Ovary (tissue), 9 donors: Measurements from ENCODE around the gene GLYR1. TPM values are rescaled to one million over a fixed set of nuclear protein-coding genes. Genes with fewer than 3 reads are reported as not detected.

ENCODE experiments used
- DNase-seq, 5 donors: peaks; one replicate each; pipeline ENCODE4 v3.0.0-alpha.2; 2019 to 2020
- H3K27ac ChIP-seq, 2 donors: fragments of 200-600 bp; one replicate each; pipeline versions ENCODE4 v1.5.1 to v1.8.0; 2019 to 2022
- H3K27me3 ChIP-seq: fragments of 200-600 bp; one replicate; pipeline ENCODE4 v1.8.0; 2022
- H3K36me3 ChIP-seq: fragments of 200-600 bp; sonication (generic); one replicate; pipeline ENCODE4 v1.5.1; 2019
- H3K4me1 ChIP-seq: one replicate; pipeline ENCODE4 v1.8.1; 2013; ENCODE audit warnings: mild to moderate bottlenecking, moderate library complexity; ENCODE audit not compliant: insufficient read depth
- H3K4me3 ChIP-seq: fragments of 200-600 bp; sonication (generic); one replicate; pipeline ENCODE4 v1.5.1; 2017
- H3K9me3 ChIP-seq, 2 donors: fragments of 200-600 bp in 1 of 2; sonication (generic) in 1 of 2; one replicate each; pipeline versions ENCODE4 v1.5.1 to v1.8.1; 2013 to 2019; ENCODE audit warnings: mild to moderate bottlenecking in 1 of 2, moderate library complexity in 1 of 2
- EP300 ChIP-seq: sonication (generic); formaldehyde crosslinking; IDR thresholded peaks from one replicate; pipeline ENCODE4 v1.6.1; 2017; ENCODE audit warnings: antibody characterized with exemption
- POLR2A ChIP-seq: fragments of 450-650 bp; IDR thresholded peaks from one replicate; pipeline ENCODE4 v1.6.1; 2017; ENCODE audit warnings: antibody characterized with exemption, mild to moderate bottlenecking, moderate library complexity
- WGBS, 3 donors: extraction: QIAGEN DNeasy Blood & Tissue Kit in 1 of 3; methylation state at CpG; one replicate each; pipeline versions ENCODE4 v1.1.5 to v1.1.7; 2013 to 2017; 5-methylcytosine and 5-hydroxymethylcytosine counted together
- intact Hi-C, 4 donors: fragments of 100-400 bp; cut with DNase I; formaldehyde crosslinking; loops; one replicate each; pipeline versions ENCODE4 v1.11.0 to v1.15.1; 2022 to 2023
- polyA plus RNA-seq, 2 donors: library from polyadenylated mRNA; stranded (reverse); fragments of 200-250 nt in 1 of 2; fragments of 350-450 nt in 1 of 2; fragmentation: Illumina TruSeq in 1 of 2; extraction: RNeasy Lipid Tissue Mini Kit (QIAGEN cat#74804) in 1 of 2; gene quantifications; one replicate each; pipeline ENCODE4 v1.2.3, GENCODE V29; 2013 to 2014
- total RNA-seq, 7 donors: library from RNA; depleted of rRNA in 2 of 7; stranded (reverse); fragments of >200 nt in 2 of 7; fragmentation: NEBNext Ultra II Directional in 3 of 7; extraction: Animal tissue kit (Norgen Biotek cat#: 25700) in 3 of 7; gene quantifications; one replicate each; pipeline versions ENCODE4 v1.1.0 to v1.2.4, GENCODE V29; 2016 to 2023
- TF ChIP-seq, protein P1 (sequence below), 3 donors: fragments of 450-650 bp in 2 of 3; fragments of 200-600 bp in 1 of 3; IDR thresholded peaks; one replicate each; pipeline versions ENCODE4 v1.5.1 to v1.8.0; 2016 to 2022; ENCODE audit warnings: antibody characterized with exemption in 3 of 3, mild to moderate bottlenecking in 1 of 3
- donor health status: DM: no; HTN: no; CAD: no; lungs with moderate emphysema.
- donor health status: DM: no; HTN: no; CAD: no.
- donor health status: Bipolar disorder and iron deficiency.
- donor health status: DM: yes; HTN: yes; CAD: no.
- donor health status: DM: no; HTN: no; CAD: no.
- donor health status: DM: yes; HTN: yes; CAD: no.

Gene GLYR1
- total and polyA plus RNA-seq, 9 donors = 30.3 to 79.5 (median 69.7) TPM

- H3K4me3 ChIP-seq = peak within 1 kb of the TSS; percentile 64
- intact Hi-C loops = no loop called here
- no peaks in the 10 kb centered on the region for H3K36me3 ChIP-seq
- peak; percentile 69 to 83 (median 74) for DNase-seq
- no peaks in the 10 kb centered on the region for H3K9me3 ChIP-seq
- H3K4me1 ChIP-seq = peaks cover 7% of the 10 kb centered on the region
- 0 to 1% (median 1%) methylated on average over 40 to 70 of the region's 70 CpGs for WGBS, 3 donors
- no peaks in the 10 kb centered on the region for H3K27me3 ChIP-seq
- TF ChIP-seq POLR2A = no peak
- TF ChIP-seq EP300 = no peak
- TF ChIP-seq, protein P1, sequence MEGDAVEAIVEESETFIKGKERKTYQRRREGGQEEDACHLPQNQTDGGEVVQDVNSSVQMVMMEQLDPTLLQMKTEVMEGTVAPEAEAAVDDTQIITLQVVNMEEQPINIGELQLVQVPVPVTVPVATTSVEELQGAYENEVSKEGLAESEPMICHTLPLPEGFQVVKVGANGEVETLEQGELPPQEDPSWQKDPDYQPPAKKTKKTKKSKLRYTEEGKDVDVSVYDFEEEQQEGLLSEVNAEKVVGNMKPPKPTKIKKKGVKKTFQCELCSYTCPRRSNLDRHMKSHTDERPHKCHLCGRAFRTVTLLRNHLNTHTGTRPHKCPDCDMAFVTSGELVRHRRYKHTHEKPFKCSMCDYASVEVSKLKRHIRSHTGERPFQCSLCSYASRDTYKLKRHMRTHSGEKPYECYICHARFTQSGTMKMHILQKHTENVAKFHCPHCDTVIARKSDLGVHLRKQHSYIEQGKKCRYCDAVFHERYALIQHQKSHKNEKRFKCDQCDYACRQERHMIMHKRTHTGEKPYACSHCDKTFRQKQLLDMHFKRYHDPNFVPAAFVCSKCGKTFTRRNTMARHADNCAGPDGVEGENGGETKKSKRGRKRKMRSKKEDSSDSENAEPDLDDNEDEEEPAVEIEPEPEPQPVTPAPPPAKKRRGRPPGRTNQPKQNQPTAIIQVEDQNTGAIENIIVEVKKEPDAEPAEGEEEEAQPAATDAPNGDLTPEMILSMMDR (IDR thresholded peaks at IDR 0.05) = no peak
- H3K27ac ChIP-seq = peak within 1 kb of the TSS; percentile 62 to 72
Measured at GRCh38 chr16:4801962-4802658, 45.0 kb downstream of the GLYR1 start, which contains the start of gene ROGDI. Gene ROGDI, minus strand, starts transcription at chr16:4802633. Its CDS starts 62 bp downstream, at chr16:4802571.

DNA sequence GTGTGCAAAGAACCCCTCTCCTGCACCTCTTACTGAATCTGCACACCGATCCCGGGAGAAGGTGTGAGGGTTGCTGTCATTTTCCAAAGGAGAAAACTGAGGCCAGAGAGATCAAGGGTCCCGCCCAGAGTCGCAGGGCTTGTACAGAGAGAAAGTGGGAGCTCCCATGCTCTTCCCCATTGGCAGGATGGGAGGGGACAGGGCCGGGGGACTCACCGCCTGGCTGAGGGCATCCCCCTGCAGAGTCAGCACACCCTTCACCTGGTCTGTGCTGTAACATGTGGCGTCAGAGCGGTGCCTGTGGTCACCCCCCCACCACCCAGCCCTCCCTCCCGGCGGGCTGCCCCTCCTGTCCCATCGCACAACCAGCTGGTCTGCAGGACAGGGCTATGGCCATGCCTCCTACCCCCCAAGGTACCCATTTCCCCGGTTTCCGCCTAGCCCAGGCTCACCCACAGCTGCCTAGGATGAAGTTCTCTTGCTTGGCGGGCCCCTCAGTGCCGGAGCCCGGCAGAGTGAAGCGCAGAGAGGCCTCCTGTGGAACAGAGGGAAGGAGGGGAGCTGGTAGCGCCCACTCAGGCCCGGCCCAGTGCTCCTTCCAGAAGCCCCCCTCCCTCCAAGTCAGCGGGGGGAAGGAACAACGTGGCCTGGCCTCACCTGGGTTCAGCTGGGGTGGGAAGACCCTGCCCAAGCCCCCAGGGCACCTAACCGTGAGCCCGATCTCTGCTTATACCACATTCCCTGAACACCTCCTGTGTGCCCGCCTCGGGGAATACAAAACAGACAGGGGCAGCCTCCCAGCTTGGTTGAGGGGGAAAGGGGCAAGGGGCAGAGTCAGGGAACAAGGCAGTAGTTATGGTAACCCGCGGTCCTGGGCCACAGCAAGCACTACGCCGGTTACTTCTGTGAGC, 45.8 kb downstream of the GLYR1 start:
- intact Hi-C loops = no loop called here
- peak overlapping the region; percentile 64 for H3K4me3 ChIP-seq
- H3K36me3 ChIP-seq = no peaks in the 10 kb centered on the region
- peak in 1 of 5 donors; percentile 47 for DNase-seq
- no peaks in the 10 kb centered on the region for H3K9me3 ChIP-seq
- TF ChIP-seq, protein P1 (IDR thresholded peaks at IDR 0.05) = no peak
- TF ChIP-seq EP300 (no peak), POLR2A (no peak)
- H3K4me1 ChIP-seq = peaks cover 7% of the 10 kb centered on the region
- 51 to 59% (median 57%) methylated on average over 27 to 29 of the region's 29 CpGs for WGBS, 3 donors
- peak overlapping the region; percentile 62 to 72 for H3K27ac ChIP-seq
- H3K27me3 ChIP-seq = no peaks in the 10 kb centered on the region

DNA sequence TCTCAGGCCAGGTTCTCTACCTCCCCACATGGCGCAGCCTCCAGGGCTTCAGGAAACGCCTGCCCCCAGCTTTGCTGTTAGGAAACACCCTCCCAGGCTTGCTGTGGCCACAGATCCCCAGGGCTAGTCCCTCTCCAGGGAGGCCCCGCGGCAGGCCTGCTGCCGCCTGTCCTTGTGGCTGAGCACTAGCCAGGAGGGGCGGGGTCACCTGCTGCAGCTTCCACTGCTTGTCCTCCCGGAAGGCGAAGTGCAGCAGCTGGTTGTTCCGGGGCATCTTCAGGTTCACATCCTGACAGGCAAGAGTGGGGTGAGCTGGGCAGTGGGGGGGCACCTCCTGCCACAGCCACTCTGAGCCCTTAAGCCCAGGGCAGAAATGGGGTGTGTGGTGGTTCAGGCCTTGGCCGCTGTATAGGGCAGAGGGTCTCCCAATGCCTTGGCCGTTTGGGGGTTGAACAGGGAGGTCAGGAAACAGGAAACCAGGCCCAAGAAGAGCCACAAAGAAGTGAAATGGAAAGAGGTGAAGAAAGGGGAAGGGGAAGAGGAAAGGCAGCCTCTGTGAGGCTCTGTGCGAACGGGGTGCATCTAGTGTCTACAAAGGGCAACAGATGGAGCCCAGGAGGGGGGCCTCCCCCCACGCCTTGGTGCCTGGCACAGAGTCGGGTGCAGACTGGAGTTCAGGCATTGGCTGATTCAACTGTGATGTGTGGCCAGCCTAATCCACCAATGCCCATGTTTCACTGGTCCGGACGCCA, 46.6 kb downstream of the GLYR1 start:
- Histone ChIP-seq H3K4me1 (peaks cover 7% of the 10 kb centered on the region), H3K27ac (no peak overlapping the region), H3K4me3 (no peak overlapping the region), H3K27me3 (no peaks in the 10 kb centered on the region), H3K9me3 (no peaks in the 10 kb centered on the region), H3K36me3 (no peaks in the 10 kb centered on the region)
- intact Hi-C loops = no loop called here
- TF ChIP-seq EP300 (no peak), POLR2A (no peak)
- TF ChIP-seq, protein P1 (IDR thresholded peaks at IDR 0.05) = no peak
- peak in 2 of 5 donors; percentile 28 to 49 for DNase-seq
- 70 to 79% (median 70%) methylated on average over 17 of the region's 17 CpGs for WGBS, 3 donors
